ENCODE measurements around the gene YARS2. TPM values are rescaled to one million over a fixed set of nuclear protein-coding genes. Genes with fewer than 3 reads are reported as not detected.
A peak's percentile ranks its signal among the peaks of the same experiment; 100 is the strongest.

Gene YARS2
- total RNA-seq, 1 donor from 2014 or later = 26.5 TPM

GRCh38 chr12:32757157-32757556 lies 1.5 kb upstream of the YARS2 start:
- FAIRE-seq = no peak
- no peak overlapping the region for H3K9ac ChIP-seq (ENCODE audit: low read length)

GRCh38 chr12:32756476-32757066 lies 874 bp upstream of the YARS2 start:
- Mint-ChIP-seq H3K4me3 (ENCODE audit: unreplicated experiment) (peak overlapping the region; percentile 95), H3K27ac (ENCODE audit: unreplicated experiment) (no peak overlapping the region), H3K36me3 (ENCODE audit: low read depth, unreplicated experiment) (peaks cover 4% of the 10 kb centered on the region), H3K27me3 (ENCODE audit: low read depth, unreplicated experiment) (no peaks in the 10 kb centered on the region), H3K4me1 (ENCODE audit: low read depth, unreplicated experiment) (peaks cover 12% of the 10 kb centered on the region), H3K9me3 (ENCODE audit: unreplicated experiment) (no peaks in the 10 kb centered on the region)
- H3K4me3 ChIP-seq (ENCODE audit: insufficient read depth, low read depth, low read length) = peak overlapping the region; percentile 96
- H3K79me2 ChIP-seq (ENCODE audit: insufficient read depth, low read length) = peaks cover 34% of the 10 kb centered on the region
- peaks cover 7% of the 10 kb centered on the region for H4K20me1 ChIP-seq (ENCODE audit: insufficient read depth, low read length)
- no peaks in the 10 kb centered on the region for H3K9me3 ChIP-seq (ENCODE audit: insufficient read depth, low read depth, low read length)
- peaks cover 16% of the 10 kb centered on the region for H3K36me3 ChIP-seq (ENCODE audit: insufficient read depth, low read length)
- H3K9ac ChIP-seq (ENCODE audit: low read length) = peak overlapping the region; percentile 98
- no peak overlapping the region for H3K27ac ChIP-seq (ENCODE audit: low read depth, low read length)
- H2AFZ ChIP-seq (ENCODE audit: low read depth, low read length) = peak overlapping the region; percentile 6
- peak overlapping the region; percentile 94 for H3K4me2 ChIP-seq (ENCODE audit: low read length)
- FAIRE-seq (no peak), DNase-seq (ENCODE audit: low read depth) (no peak)
- H3K4me1 ChIP-seq (ENCODE audit: insufficient read depth, low read length) = peaks cover 15% of the 10 kb centered on the region
- TF ChIP-seq EZH2 (IDR thresholded peaks at IDR 0.05; ENCODE audit: insufficient read depth, low read length) = no peak
- TF ChIP-seq CTCF (IDR thresholded peaks at IDR 0.05; ENCODE audit: insufficient read depth, low read depth, low read length) = no peak
- no peaks in the 10 kb centered on the region for H3K27me3 ChIP-seq (ENCODE audit: insufficient read depth, low read length)

More at GRCh38 chr12:32757157-32757556, 1.5 kb upstream of the YARS2 start:
- Mint-ChIP-seq H3K27me3 (ENCODE audit: low read depth, unreplicated experiment) (no peaks in the 10 kb centered on the region), H3K9me3 (ENCODE audit: unreplicated experiment) (no peaks in the 10 kb centered on the region), H3K4me3 (ENCODE audit: unreplicated experiment) (no peak overlapping the region), H3K4me1 (ENCODE audit: low read depth, unreplicated experiment) (peaks cover 12% of the 10 kb centered on the region), H3K27ac (ENCODE audit: unreplicated experiment) (peak overlapping the region; percentile 26), H3K36me3 (ENCODE audit: low read depth, unreplicated experiment) (peaks cover 4% of the 10 kb centered on the region)
- H4K20me1 ChIP-seq (ENCODE audit: insufficient read depth, low read length) = peaks cover 7% of the 10 kb centered on the region
- no peaks in the 10 kb centered on the region for H3K9me3 ChIP-seq (ENCODE audit: insufficient read depth, low read depth, low read length)
- peaks cover 10% of the 10 kb centered on the region for H3K36me3 ChIP-seq (ENCODE audit: insufficient read depth, low read length)
- no peak overlapping the region for H2AFZ ChIP-seq (ENCODE audit: low read depth, low read length)
- H3K27me3 ChIP-seq (ENCODE audit: insufficient read depth, low read length) = no peaks in the 10 kb centered on the region
- DNase-seq (ENCODE audit: low read depth) = no peak
- TF ChIP-seq EZH2 (IDR thresholded peaks at IDR 0.05; ENCODE audit: insufficient read depth, low read length) (no peak), CTCF (IDR thresholded peaks at IDR 0.05; ENCODE audit: insufficient read depth, low read depth, low read length) (no peak)
- H3K4me3 ChIP-seq (ENCODE audit: insufficient read depth, low read depth, low read length) = no peak overlapping the region
- peaks cover 30% of the 10 kb centered on the region for H3K79me2 ChIP-seq (ENCODE audit: insufficient read depth, low read length)
- H3K4me2 ChIP-seq (ENCODE audit: low read length) = no peak overlapping the region
- no peak overlapping the region for H3K27ac ChIP-seq (ENCODE audit: low read depth, low read length)
- H3K4me1 ChIP-seq (ENCODE audit: insufficient read depth, low read length) = peaks cover 15% of the 10 kb centered on the region

- Mint-ChIP-seq H3K36me3 (ENCODE audit: low read depth, unreplicated experiment) (peaks cover 4% of the 10 kb centered on the region), H3K4me3 (ENCODE audit: unreplicated experiment) (peak overlapping the region; percentile 95), H3K9me3 (ENCODE audit: unreplicated experiment) (no peaks in the 10 kb centered on the region), H3K27ac (ENCODE audit: unreplicated experiment) (peak overlapping the region; percentile 97), H3K27me3 (ENCODE audit: low read depth, unreplicated experiment) (no peaks in the 10 kb centered on the region), H3K4me1 (ENCODE audit: low read depth, unreplicated experiment) (peaks cover 12% of the 10 kb centered on the region)
- Histone ChIP-seq H4K20me1 (ENCODE audit: insufficient read depth, low read length) (peaks cover 7% of the 10 kb centered on the region), H2AFZ (ENCODE audit: low read depth, low read length) (peak overlapping the region; percentile 86), H3K9me3 (ENCODE audit: insufficient read depth, low read depth, low read length) (no peaks in the 10 kb centered on the region), H3K4me2 (ENCODE audit: low read length) (peak overlapping the region; percentile 94), H3K27me3 (ENCODE audit: insufficient read depth, low read length) (no peaks in the 10 kb centered on the region), H3K79me2 (ENCODE audit: insufficient read depth, low read length) (peaks cover 38% of the 10 kb centered on the region), H3K9ac (ENCODE audit: low read length) (peak overlapping the region; percentile 98), H3K27ac (ENCODE audit: low read depth, low read length) (peak overlapping the region; percentile 95), H3K4me3 (ENCODE audit: insufficient read depth, low read depth, low read length) (peak overlapping the region; percentile 96), H3K36me3 (ENCODE audit: insufficient read depth, low read length) (peaks cover 26% of the 10 kb centered on the region), H3K4me1 (ENCODE audit: insufficient read depth, low read length) (peaks cover 15% of the 10 kb centered on the region)
- TF ChIP-seq EZH2 (IDR thresholded peaks at IDR 0.05; ENCODE audit: insufficient read depth, low read length) (no peak), CTCF (IDR thresholded peaks at IDR 0.05; ENCODE audit: insufficient read depth, low read depth, low read length) (peak; percentile 60)
- FAIRE-seq (no peak), DNase-seq (ENCODE audit: low read depth) (peak; percentile 78)
These were observed 545 bp downstream of the YARS2 start for GRCh38 chr12:32755051-32755653.
